Esophagus (tissue), 2 donors: ENCODE data around the gene TAS2R40. TPM values are rescaled to one million over a fixed set of nuclear protein-coding genes. Genes with fewer than 3 reads are reported as not detected.
"Not testable (repeated sequence)": the region's sequence is repeated elsewhere in the genome, so short reads cannot be mapped to it uniquely, and the experiment has no call there.

ENCODE experiments used
- H3K27ac ChIP-seq, 2 donors: one replicate each; pipeline ENCODE4 v1.5.1; 2013; ENCODE audit warnings: low read depth in 2 of 2, mild to moderate bottlenecking in 2 of 2, inconsistent platforms in 1 of 2, low read length in 1 of 2, moderate library complexity in 1 of 2
- H3K27me3 ChIP-seq, 2 donors: one replicate each; pipeline ENCODE4 v1.6.1; 2013; ENCODE audit warnings: low read length in 2 of 2, control low read depth in 1 of 2, mild to moderate bottlenecking in 1 of 2; ENCODE audit not compliant: insufficient read depth in 2 of 2, control insufficient read depth in 1 of 2
- H3K36me3 ChIP-seq, 2 donors: one replicate each; pipeline ENCODE4 v1.6.1; 2013; ENCODE audit warnings: low read length in 1 of 2; ENCODE audit not compliant: control insufficient read depth in 2 of 2, insufficient read depth in 2 of 2
- H3K4me1 ChIP-seq, 2 donors: one replicate each; pipeline ENCODE4 v1.6.1; 2013; ENCODE audit warnings: low read length in 1 of 2; ENCODE audit not compliant: control insufficient read depth in 2 of 2, insufficient read depth in 2 of 2
- H3K4me3 ChIP-seq, 2 donors: one replicate each; pipeline ENCODE4 v1.5.1; 2013; ENCODE audit warnings: low read length in 2 of 2, mild to moderate bottlenecking in 2 of 2, low read depth in 1 of 2, moderate library complexity in 1 of 2
- H3K9me3 ChIP-seq, 2 donors: one replicate each; pipeline ENCODE4 v1.6.1; 2013; ENCODE audit warnings: mild to moderate bottlenecking in 2 of 2, low read depth in 1 of 2, low read length in 1 of 2, moderate library complexity in 1 of 2; ENCODE audit not compliant: control insufficient read depth in 2 of 2, insufficient read depth in 1 of 2
- WGBS, 2 donors: extraction: QIAGEN DNeasy Blood & Tissue Kit; methylation state at CpG; one replicate each; pipeline ENCODE4 v1.1.7; 2013; 5-methylcytosine and 5-hydroxymethylcytosine counted together
- polyA plus RNA-seq, 2 donors: library from polyadenylated mRNA; stranded (reverse); fragments of 200-250 nt; gene quantifications; one replicate each; pipeline ENCODE4 v1.2.3, GENCODE V29; 2013
- donor health status: healthy with polysubstance abuse.
- donor health status: Bipolar disorder and iron deficiency.

TAS2R40 gene
- polyA plus RNA-seq, 2 donors: not detected

DNA sequence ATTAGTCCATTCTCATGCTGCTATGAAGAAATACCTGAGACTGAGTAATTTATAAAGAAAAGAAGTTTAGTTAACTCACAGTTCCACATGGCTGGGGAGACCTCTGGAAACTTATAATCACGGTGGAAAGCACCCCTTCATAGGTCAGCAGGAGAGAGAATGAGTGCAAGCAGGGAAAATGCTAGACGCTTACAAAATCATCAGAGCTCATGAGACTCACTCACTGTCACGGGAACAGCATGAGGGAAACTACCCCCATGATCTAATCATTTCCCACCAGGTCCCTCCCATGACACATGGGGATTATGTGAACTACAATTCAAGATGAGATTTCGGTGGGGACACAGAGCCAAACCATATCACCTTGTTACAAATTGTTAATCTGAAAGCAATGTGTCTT lies 22.8 kb upstream of the TAS2R40 start:
- H3K27me3 ChIP-seq: peaks cover 0 to 2% of the 10 kb centered on the region in 2 donors
- H3K27ac ChIP-seq: no peak overlapping the region
- 74 to 81% methylated on average over 4 of the region's 4 CpGs for WGBS, 2 donors
- H3K36me3 ChIP-seq: no peaks in the 10 kb centered on the region
- no peak overlapping the region for H3K4me3 ChIP-seq
- H3K4me1 ChIP-seq: no peaks in the 10 kb centered on the region
- no peaks in the 10 kb centered on the region for H3K9me3 ChIP-seq

DNA sequence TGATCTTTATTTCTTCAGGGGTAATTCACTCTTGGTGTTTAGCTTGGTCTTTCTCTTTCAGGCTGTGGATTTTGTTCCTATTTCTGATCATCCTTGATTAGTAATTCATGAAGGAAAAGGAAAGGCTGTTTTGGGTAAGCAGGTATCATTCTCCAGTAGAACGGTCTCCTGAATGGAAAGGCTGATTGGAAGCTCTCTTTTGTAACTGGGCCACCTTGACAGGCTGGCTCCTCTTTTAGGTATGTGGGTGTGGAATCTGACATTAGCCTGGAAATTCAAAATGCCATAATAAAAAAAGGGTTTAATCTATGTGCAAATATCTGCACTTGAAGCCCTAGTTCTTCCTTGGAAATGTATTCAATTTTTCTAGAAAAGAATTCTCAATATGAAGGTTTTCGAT lies 19.7 kb upstream of the TAS2R40 start:
- Histone ChIP-seq H3K27me3 (peaks cover 0 to 2% of the 10 kb centered on the region in 2 donors), H3K9me3 (no peaks in the 10 kb centered on the region), H3K36me3 (no peaks in the 10 kb centered on the region), H3K4me3 (no peak overlapping the region), H3K27ac (no peak overlapping the region), H3K4me1 (no peaks in the 10 kb centered on the region)
- 77 to 82% methylated on average over 2 of the region's 2 CpGs for WGBS, 2 donors

DNA sequence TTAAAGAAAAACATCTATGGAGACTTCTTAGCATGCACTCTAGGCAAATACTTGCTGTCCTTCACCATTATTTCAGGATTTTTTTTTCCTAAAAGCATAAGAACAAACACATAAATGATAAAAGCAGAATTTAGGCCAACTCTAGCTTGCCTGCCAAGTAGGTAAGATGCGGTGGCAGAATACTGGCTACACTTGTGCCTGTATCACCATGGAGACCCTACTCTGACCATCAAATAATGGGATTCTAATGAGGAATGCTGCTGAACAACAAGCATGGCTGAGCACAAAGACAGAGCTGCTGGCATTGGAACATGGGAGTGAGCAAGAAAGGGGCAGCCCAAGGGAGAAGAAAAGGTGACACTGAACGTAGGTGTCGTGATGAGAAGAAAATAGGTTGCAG lies 18.5 kb upstream of the TAS2R40 start:
- Histone ChIP-seq H3K27me3 (peaks cover 0 to 2% of the 10 kb centered on the region in 2 donors), H3K27ac (no peak overlapping the region), H3K4me1 (no peaks in the 10 kb centered on the region), H3K4me3 (no peak overlapping the region), H3K9me3 (no peaks in the 10 kb centered on the region), H3K36me3 (no peaks in the 10 kb centered on the region)
- WGBS, 2 donors: 81 to 85% methylated on average over 3 of the region's 3 CpGs

DNA sequence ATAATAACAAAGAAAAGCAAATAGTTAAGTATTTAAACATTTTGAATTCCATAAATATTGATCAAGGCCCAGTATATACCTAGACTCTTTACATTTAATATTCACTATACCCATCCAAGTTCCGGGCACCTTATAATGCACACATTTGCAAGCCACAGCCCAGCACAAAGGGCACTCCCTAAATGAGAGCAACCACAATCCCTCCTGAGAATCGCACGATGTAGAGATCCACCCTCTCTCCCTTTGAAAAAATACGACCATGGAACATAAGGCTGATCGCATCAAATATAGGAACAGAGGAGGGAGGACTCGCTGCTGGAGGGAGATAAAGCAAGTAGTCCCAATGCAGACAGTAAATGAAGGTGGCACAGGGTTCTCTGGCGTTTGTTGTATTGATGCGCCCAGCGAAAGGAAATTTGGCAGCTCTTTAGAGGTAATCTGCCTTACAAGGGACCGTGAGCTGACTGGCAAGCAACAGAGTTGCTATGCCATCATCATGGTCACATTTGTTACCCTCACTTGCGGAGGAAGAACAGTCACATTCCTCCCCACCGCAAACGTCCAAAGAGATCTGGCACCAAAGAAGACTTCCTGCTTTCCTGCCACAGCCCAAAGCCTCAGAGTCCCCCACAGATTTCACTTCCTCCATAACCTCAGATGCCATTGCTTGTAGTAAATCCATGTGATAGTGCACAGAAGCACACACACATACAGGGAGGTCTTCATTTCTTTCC lies 16.1 kb upstream of the TAS2R40 start:
- H3K9me3 ChIP-seq: no peaks in the 10 kb centered on the region
- no peak overlapping the region for H3K27ac ChIP-seq
- peaks cover 0 to 2% of the 10 kb centered on the region in 2 donors for H3K27me3 ChIP-seq
- 66 to 69% methylated on average over 13 of the region's 13 CpGs for WGBS, 2 donors
- no peaks in the 10 kb centered on the region for H3K36me3 ChIP-seq
- no peaks in the 10 kb centered on the region for H3K4me1 ChIP-seq
- no peak overlapping the region for H3K4me3 ChIP-seq

DNA sequence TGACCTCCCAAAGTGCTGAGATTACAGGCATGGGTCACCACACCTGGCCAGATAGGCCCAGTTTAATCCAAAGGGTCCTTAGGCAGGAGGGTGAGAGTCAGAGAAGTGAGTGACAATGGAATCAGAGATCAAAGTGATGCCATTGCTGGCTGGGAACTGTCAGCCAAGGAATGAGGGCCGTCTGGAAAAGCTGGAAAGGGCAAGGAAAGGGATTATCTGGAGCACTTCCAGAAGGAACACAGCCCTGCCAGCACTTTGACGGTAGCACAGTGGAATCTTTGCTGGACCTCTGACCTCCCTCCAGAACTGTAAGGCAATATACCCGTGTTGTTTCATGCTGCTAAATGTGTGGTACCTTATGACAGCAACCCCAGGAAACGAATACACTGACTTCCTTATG lies 11.3 kb upstream of the TAS2R40 start:
- no peak overlapping the region for H3K4me3 ChIP-seq
- 36 to 44% methylated on average over 4 of the region's 4 CpGs for WGBS, 2 donors
- no peaks in the 10 kb centered on the region for H3K27me3 ChIP-seq
- H3K4me1 ChIP-seq: no peaks in the 10 kb centered on the region
- H3K27ac ChIP-seq: no peak overlapping the region
- no peaks in the 10 kb centered on the region for H3K36me3 ChIP-seq
- H3K9me3 ChIP-seq: no peaks in the 10 kb centered on the region

DNA sequence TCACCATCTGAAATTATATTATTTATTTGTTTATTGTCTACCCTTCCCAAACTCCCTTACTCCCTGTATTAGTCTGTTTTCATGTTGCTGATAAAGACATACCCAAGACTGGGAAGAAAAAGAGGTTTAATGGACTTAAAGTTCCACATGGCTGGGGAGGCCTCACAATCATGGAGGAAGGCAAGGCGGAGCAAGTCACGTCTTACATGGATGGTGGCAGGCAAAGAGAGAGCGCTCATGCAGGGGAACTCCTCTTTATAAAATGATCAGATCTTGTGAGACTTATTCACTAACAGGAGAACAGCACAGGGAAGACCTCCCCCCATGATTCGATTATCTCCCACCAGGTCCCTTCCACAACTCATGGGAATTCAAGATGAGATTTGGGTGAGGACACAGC lies 8.4 kb upstream of the TAS2R40 start:
- 89 to 95% methylated on average over 4 of the region's 4 CpGs for WGBS, 2 donors
- H3K36me3 ChIP-seq, H3K9me3 ChIP-seq: not testable (repeated sequence)

DNA sequence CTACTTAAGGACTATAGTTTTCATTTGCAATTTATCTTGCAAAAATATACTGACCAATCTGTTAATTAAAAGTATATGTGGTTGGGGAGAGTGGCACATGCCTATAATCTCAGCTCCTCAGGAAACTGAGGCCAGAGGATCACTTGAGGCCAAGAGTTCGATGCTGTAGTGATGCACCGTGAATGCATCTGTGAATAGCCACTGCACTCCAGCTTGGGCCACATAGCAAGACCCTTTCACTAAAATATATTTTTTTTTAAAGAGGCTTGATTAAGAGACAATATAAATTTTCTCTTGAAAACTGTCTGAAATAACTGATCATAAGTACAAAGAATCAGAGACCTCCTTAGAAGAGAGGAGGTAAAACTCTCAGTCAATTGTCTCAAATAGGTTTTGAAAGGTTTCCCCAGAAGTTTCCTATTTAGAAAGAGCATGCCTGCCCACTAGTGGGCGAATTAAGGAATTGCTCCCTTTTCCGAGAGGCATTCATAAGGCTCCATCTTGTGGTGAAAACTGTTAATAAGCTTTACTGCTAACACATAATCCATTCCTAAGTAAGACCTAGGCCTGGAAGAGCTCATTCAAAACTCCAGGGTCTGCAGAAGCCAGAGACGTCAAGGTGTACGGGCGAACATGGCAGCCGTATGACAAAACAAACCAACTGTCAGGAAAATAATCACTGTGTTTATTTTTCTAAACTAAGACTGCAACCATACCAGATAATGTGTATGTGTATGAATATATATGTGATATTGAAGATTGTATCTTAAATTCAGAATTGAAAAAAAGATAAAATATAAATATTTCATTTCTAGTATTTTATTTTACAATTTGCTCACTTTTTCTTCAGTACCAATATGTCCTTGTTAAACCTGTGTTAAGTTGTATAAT lies 6.8 kb upstream of the TAS2R40 start:
- no peaks in the 10 kb centered on the region for H3K9me3 ChIP-seq
- no peak overlapping the region for H3K27ac ChIP-seq
- H3K27me3 ChIP-seq: no peaks in the 10 kb centered on the region
- 17 to 20% methylated on average over 8 of the region's 8 CpGs for WGBS, 2 donors
- H3K36me3 ChIP-seq: no peaks in the 10 kb centered on the region
- H3K4me3 ChIP-seq: no peak overlapping the region
- H3K4me1 ChIP-seq: no peaks in the 10 kb centered on the region

More for the DNA sequence above, 8.4 kb upstream of the TAS2R40 start:
- H3K4me1 ChIP-seq, H3K27me3 ChIP-seq, H3K27ac ChIP-seq, H3K4me3 ChIP-seq: not testable (repeated sequence)

DNA sequence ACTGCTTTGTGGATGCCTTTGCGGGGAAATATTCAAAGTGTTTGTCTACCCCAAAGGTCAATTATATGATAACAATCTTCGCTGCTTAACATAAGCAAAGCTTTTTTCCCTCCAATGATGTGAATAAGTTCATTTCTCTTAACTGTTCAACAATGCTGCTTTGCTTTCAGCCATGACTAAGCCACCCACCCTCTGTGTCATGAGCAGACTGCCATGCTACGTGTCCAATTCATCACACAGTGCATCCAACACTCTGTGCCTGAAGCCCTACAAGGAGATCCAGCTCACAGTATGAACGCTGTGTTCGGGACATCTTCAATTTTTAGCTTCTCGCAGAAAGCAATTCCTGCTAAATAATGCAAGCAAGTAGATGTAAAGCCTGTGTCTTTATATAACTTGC lies 5.7 kb upstream of the TAS2R40 start:
- no peaks in the 10 kb centered on the region for H3K4me1 ChIP-seq
- 79 to 86% methylated on average over 6 of the region's 6 CpGs for WGBS, 2 donors
- H3K27me3 ChIP-seq: no peaks in the 10 kb centered on the region
- no peak overlapping the region for H3K27ac ChIP-seq
- no peaks in the 10 kb centered on the region for H3K9me3 ChIP-seq
- no peaks in the 10 kb centered on the region for H3K36me3 ChIP-seq
- no peak overlapping the region for H3K4me3 ChIP-seq

DNA sequence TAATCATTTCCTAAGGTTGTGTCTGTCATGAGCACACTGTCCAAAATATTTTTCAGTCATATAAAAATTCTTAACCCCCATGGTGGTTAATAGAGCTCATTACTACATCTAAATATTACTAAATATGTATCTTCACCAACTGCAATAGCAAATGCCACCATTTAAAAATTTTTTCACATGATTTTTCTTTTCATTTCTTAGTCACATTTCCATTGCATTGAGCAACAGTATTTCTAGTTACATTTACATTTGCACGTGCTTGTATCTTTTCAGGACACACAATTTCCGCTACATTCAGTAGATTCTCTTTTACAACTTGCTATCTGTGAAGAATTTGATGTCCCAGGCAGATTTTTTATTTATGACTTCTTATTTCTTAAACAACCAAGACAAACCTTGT lies 5.2 kb upstream of the TAS2R40 start:
- no peaks in the 10 kb centered on the region for H3K36me3 ChIP-seq
- H3K4me1 ChIP-seq: no peaks in the 10 kb centered on the region
- no peak overlapping the region for H3K27ac ChIP-seq
- H3K9me3 ChIP-seq: no peaks in the 10 kb centered on the region
- H3K4me3 ChIP-seq: no peak overlapping the region
- no peaks in the 10 kb centered on the region for H3K27me3 ChIP-seq
- 88 to 90% methylated on average over 2 of the region's 2 CpGs for WGBS, 2 donors
